NCI-H146 treated with DMSO at 0.1 percent for 48 hours (cell line): Measurements from ENCODE around the gene RFWD3.
"Not testable (repeated sequence)": the region's sequence is repeated elsewhere in the genome, so short reads cannot be mapped to it uniquely, and the experiment has no call there.

ENCODE experiments used
- DNase-seq: peaks from one replicate; lab custom pipeline; 2025; ENCODE audit not compliant: unreplicated experiment; lab: John Stamatoyannopoulos, UW

The RFWD3 gene

GRCh38 chr16:74667255-74667700 lies 601 bp upstream of the RFWD3 start:
- peak; percentile 28 for DNase-seq

- no peak for DNase-seq
Observed at GRCh38 chr16:74666010-74666421, 661 bp downstream of the RFWD3 start.

DNA sequence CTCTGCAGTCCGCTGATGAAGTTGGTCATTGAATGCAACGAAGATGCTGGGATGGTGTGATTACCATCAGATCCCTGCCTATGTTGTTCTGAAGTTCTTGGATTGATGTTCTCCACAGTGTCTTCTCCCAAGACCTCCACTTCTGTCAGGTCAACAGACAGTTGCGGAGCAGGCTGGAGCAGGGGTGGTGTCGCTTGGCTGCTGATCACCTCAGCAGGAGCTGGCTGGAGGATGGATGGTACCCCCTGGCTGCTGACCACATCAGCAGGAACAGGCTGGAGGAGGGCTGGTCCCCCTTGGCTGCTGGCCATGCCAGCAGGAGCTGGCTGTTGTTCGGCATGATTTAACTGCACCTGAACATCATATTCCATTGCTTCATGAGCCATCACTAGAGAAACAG lies 5.6 kb downstream of the RFWD3 start:
- no peak for DNase-seq

- no peak for DNase-seq
Observed at GRCh38 chr16:74660383-74660782, 6.3 kb downstream of the RFWD3 start.

DNA sequence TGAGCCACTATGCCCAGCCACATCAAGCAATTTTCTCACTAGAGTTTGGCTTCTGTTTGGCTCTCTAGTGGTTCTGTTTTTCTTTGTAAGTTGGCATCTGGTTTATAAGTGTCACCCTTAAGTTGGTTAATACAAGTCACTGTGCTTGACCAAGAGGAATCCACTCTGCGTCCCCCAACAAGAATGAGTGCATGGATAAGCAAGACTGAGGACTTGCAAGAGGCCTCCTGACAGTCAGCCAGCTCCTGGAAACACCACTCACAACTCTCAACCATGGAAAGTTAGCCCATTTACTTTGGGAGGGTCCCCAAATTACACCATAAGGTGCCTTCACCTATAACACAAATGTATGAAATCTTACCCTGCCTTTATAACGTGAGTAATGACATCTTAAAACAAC lies 7.6 kb downstream of the RFWD3 start:
- DNase-seq, result no peak

- no peak for DNase-seq
Observed at GRCh38 chr16:74657870-74658642, 8.6 kb downstream of the RFWD3 start.

DNA sequence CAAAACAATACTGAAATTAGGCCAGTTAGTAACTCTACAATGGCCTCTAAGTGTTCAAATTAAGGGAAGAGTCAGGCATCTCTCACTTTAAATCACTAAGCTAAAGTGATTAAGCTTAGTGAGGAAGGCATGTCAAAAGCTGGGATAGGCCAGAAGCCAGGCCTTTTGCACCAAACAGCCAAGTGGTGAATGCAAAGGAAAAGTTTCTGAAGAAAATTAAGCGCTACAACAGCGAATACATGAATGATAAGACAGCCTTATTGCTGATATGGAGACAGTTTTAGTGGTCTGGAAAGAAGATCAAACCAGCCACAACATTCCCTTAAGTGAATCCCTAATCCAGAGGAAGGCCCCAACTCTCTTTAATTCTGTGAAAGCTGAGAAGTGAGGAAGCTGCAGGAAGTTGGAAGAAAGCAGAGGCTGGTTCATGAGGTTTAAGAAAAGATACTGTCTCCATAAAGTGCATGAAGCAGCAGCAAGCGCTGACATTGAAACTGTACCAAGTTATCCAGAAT lies 12.1 kb downstream of the RFWD3 start:
- no peak for DNase-seq

DNA sequence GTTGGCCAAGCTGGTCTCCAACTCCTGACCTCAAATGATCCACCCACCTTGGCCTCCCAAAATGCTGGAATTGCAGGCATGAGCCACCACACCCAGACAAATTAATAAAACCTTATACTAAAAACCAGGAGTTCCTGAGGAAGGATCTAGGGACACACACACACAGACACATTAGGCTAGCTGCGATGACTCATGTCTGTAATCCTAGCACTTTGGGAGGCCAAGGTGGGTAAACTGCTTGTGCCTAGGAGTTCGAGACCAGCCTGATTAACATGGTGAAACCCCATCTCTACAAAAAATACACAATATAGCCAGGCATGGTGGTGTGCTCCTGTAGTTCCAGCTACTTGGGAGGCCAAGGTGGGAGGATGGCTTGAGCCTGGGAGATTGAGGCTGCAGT lies 13.8 kb downstream of the RFWD3 start:
- DNase-seq, result not testable (repeated sequence)

GRCh38 chr16:74652249-74652648 lies 14.4 kb downstream of the RFWD3 start:
- DNase-seq, result no peak

- no peak for DNase-seq
Observed at GRCh38 chr16:74651841-74652240, 14.8 kb downstream of the RFWD3 start.

DNA sequence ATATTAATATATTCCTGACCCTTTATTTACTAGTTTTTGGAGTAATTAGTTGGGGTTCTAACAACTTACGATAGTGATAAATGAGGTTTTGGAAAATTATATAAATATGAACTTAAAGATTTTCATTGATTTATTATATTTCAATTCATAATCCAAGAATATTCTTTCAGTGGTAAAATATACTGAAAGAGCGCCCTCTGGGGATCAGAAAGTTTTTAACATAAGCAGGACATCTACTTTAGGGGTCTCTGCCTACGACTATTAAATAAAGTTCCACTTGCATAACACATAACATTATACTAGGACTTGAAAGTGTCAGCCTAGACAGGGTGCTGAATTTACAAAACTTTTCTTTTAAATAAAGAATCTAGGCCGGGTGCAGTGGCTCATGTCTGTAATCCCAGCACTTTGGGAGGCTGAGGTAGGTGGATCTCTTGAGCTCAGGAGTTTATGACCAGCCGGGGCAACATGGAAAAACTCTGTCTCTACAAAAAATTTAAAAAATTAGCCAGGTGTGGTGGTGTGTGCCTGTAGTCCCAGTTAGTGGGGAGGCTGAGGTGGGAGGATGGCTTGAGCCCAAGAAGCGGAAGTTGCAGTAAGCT lies 15.6 kb downstream of the RFWD3 start:
- DNase-seq, result no peak

DNA sequence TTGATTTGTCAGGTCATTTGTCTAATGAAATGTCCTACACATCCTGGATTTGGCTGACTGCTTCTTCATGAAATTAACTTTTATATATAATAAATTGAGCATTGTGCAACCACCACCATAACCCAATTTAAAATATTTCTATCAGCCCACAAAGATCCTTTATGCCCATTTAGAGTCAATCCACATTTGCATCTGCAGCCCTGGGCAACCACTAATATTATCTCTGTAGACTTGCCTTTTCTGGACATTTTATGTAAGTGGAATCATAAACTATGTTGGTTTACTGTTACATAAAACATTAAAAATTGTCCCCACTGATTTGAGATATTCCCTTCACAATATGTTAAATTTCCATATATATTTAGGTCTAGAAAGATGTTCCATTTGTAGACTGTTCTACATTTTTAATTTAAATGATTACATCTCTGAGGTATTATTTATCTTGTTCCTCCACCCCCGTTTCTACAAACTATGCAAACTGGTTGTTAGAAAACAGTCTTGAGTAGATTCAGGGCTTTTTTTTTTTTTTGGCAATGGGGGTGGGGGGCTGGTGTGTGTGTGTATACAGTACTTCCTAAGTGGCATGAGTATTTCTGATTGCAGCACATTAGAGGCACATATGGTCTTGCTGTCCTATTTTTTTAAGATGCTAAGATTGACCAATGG lies 16.7 kb downstream of the RFWD3 start:
- DNase-seq, result no peak

GRCh38 chr16:74641969-74642368 lies 24.7 kb downstream of the RFWD3 start:
- DNase-seq, result no peak

GRCh38 chr16:74637742-74638453 lies 28.8 kb downstream of the RFWD3 start:
- DNase-seq, result no peak

GRCh38 chr16:74635303-74635702 lies 31.4 kb downstream of the RFWD3 start:
- no peak for DNase-seq

DNA sequence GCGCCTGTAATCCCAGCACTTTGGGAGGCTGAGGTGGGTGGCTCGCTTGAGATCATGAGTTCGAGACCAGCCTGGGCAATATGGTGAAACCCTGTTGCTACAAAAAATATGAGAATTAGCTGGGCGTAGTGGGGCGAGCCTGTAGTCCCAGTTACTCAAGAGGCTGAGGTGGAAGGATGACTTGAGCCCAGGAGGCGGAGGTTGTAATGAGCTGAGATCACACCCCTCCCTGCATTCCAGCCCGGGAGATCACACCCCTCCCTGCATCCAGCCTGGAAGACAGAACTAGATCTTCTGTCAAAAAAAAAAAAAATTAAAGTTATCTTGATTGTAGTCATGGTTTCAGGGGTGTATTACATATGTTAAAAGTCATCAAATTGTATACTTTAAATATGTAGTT lies 33.0 kb downstream of the RFWD3 start:
- no peak for DNase-seq

- no peak for DNase-seq
Observed at GRCh38 chr16:74627506-74628220, 39.0 kb downstream of the RFWD3 start.

DNA sequence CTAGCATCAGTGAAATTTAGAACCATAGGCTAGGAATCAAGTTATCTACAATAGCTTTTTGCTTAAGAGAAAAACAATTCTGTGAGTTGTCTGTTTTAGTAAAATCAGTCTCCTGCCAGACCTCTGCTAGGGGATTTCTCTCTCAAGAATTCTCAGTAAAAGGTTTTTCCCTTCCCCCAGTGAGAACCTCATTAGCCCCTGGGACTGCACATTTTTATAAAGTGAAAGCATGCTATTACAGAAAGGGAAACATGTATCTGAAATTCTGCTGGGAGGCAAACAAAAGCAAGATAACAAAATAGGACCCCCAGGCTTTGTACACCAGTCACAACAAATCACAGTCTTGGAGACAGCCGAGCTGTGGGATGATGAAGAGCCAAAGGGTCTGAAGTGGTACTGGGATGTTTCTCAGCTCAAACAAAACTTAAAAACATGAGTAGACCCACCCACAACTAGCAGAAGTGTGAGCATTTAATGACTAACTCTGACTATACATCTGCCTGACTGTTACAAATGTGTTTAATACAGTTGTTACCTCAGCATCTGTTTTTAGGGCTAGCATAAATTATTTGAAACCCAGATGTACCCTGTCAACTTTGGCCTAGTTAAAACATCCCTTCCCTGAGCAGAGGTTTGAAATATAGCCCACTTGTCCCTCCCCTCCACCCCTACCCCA lies 39.8 kb downstream of the RFWD3 start:
- DNase-seq, result no peak

- DNase-seq, result no peak
Observed at GRCh38 chr16:74625500-74626350, 41.0 kb downstream of the RFWD3 start.
